HG03045 (cell line): ENCODE results near the gene MAML3.

ENCODE experiments used
- ATAC-seq: cut with Tn5 transposase; IDR thresholded peaks from one replicate; pipeline ENCODE4 v1.9.1; 2021; ENCODE audit warnings: mild to moderate bottlenecking, moderate library complexity; ENCODE audit not compliant: unreplicated experiment

Gene MAML3

DNA sequence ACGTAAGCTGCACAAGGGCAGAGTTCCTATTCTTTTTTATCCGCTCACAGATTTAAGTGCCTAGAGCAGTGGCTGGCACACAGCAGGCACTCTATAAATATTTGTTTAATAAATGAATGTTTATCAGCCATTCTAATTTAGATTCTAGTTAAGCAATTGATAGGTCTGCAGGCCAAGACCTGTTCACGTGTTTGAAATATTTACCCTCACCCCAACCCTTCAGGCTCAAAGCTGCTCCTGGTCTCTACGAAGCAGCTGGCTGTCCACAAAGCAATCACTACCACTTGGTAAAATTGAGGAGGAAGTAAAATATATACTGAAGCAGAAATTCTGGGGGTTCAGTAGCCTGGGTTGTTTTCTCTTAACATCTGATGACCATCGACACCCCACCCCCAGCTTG, 330.2 kb downstream of the MAML3 start:
- no peak for ATAC-seq

GRCh38 chr4:139823345-139823744, 330.6 kb downstream of the MAML3 start:
- no peak for ATAC-seq

DNA sequence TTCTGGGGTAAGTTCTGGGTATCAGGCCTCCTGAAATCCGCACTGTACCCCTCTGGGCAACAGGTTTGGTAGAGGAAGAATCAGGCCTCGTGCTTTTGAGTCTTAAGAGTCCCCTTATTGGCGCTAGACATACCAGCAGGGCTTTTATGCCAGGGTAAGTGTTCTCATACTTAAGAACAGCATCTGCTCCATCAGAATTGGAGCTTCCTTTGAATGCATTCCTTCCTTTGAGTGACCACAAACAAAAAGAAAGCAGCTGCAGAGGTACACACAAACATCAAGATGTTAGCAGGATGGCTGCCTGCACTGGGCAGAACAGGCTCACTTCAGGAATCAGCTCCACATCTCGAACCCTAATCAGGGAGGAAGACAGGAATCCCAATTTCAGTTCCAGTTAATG, 331.6 kb downstream of the MAML3 start:
- no peak for ATAC-seq

GRCh38 chr4:139819082-139819481, 334.9 kb downstream of the MAML3 start:
- no peak for ATAC-seq

GRCh38 chr4:139817657-139818452, 336.1 kb downstream of the MAML3 start:
- no peak for ATAC-seq

GRCh38 chr4:139816856-139817255, 337.1 kb downstream of the MAML3 start:
- ATAC-seq, result no peak

DNA sequence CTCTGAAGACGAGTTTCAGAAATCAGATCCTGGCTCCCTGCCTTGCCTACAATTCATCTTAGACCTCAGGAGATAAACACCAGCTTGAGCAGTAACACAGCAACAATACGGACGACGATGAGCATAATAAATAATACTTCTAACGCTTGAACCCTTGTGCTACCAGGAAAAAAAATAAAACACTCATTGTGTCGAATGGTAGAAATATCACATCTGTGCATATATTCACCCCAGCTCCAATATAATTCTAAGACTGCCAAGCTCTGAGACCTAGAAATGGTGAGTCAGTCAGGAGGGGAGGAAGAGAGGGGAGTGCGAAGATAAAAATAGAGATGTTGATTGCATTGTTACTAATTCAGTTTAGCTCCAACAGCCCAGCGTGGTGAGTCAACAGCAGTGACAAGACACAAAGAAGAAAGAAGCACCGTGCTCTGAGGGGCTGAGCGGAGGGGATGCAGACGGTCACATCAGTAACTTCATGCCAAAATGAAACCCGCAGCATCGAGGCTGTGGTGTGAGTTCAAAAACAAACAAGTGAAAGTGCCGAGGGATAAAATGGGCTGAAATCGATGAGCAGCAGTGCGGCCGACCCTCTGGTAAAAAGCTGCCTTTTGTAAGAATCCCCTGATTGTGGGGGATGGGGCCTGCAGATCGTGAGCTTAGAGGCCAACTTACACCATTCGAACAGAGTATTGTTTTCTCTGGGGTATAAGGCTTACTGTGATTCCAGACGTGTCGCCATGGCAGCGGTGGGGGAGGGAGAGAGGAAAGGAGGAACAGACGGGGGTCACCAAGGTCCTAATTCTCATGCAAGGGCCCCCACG, 338.0 kb downstream of the MAML3 start:
- ATAC-seq, result no peak

DNA sequence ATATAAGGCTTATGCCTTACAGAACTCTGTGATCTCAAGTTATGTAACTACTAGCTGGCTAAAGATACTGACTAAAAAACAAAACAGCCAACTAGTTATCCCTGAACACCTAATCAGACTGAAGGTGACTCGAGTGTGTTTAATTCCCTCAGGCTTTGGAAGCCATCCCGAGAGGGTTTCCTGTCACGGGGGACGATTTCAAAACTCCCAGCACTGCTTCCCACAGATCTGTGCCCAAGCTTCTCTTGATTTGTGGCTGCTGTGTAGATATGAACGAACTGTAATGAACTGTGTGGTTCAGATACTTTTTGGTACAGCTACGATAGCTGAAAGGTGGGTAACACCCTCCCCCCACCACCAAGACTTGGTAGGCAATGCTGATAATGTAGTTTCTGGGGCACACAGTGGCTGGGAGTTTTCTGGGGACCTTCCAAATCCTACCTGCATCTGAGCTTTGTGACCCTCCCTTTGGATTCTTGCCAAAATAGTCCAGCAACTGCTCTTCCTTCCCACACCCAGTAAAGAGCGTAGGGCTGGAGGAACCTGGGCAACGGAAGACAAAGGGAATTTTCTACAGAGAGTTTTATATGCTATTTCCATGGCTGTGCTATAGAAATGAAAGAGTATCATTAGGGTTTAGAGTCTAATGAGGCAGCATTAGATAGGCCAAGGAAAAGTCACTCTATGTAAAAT, 339.5 kb downstream of the MAML3 start:
- ATAC-seq, result no peak

- no peak for ATAC-seq
These were observed 340.1 kb downstream of the MAML3 start for GRCh38 chr4:139813881-139814280.

GRCh38 chr4:139810710-139811109, 343.3 kb downstream of the MAML3 start:
- no peak for ATAC-seq

DNA sequence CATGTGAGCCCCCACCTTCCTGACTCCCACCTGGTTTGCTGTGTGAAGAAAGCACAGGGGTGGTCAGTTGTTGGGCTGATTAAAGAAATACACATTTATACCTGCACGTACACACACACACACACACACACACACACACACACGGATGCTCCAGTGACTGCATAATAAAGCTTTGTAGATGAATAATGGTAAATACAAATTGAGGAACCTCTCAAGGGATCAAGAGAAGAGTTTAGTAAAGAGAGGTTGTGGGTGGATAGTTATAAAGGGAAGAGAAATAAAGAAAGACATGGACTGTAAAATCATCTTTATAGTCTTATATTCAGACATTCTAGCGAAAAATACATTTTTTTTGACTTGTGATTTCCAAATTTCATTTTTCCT, 344.2 kb downstream of the MAML3 start:
- no peak for ATAC-seq

DNA sequence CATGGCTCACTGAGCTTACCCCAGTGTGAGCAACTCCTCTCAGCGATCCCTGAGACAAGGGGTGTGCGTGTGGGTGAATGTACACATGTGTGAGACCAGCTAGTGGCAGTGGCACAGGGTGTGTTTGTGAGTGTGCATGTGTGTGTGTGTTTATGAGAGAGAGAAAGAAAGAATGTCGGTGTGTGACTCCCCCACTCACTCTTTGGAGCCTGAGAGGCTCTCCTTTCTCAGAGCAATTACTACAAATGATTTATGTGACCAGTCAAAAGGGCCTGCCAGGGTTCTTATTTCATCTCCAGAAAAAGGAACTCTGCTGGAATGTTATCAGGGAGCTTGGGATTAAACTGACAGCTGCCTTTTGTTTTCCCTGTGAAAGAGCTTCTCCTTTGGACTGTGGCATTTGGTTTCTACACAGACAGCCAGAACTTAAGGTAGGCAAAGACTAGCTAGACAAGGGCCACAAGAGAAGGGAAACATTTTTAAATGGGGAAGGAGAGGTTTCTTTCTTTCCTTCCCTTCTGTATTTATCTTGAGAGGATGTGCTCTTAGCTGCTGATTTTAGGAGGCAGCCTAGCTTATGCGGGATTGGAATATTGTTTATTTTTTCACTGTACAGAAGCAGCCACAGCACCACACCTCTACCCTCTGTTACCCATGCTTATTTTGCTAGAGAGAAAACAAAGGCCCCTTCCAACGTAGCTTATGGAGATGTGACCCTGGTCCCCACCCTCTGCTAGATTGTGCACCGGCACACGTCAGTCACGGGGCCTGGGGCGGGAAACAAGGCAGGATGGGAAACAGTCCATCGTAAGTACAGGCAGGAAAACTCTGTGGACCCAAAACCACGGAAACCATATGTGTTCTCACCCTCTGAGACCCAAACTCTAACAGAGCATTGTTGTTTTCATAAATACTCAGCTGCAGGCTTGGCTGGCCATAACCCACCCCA, 344.9 kb downstream of the MAML3 start:
- no peak for ATAC-seq

GRCh38 chr4:139808381-139808807, 345.6 kb downstream of the MAML3 start:
- ATAC-seq, result no peak

- no peak for ATAC-seq
These were observed 346.5 kb downstream of the MAML3 start for GRCh38 chr4:139807483-139807882.

DNA sequence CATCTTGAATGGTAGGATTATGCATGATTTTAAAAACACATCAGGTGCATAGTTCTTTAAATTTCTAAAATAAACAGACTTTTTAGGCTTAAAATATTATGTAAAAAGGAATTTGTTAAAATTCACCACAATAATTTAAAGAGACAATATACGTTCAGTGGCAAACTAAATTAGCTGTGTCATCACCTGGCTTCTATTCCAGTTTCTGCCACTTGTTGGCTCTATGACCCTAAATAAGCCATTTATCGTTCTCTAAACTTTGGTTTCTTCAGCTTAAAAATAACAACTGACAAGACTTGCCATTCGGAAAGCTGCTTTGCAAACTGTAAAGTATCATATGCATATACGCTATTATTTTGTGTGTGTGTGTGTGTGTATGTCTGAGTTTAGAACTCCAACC, 347.1 kb downstream of the MAML3 start:
- ATAC-seq, result no peak

DNA sequence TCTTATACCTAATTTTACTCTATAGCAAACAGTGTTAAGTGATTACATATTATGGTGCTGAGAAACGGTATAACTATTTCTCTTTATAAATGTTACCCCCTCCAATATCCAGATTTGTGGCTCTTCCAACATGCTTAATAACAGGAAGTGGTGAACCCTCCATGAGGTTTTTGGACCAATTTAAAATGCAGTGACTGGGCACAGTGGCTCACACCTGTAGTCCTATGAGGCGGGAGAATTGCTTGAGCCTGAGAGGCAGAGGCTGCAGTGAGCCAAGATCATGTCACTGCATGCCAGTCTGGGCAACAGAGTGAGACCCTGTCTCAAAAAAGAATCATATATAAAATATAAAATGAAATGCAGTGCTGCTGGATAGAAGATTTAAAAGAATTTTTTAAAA, 351.1 kb downstream of the MAML3 start:
- ATAC-seq, result no peak

GRCh38 chr4:139802488-139802887, 351.5 kb downstream of the MAML3 start:
- ATAC-seq, result no peak

GRCh38 chr4:139801895-139802294, 352.1 kb downstream of the MAML3 start:
- ATAC-seq, result no peak

GRCh38 chr4:139800082-139800481, 353.9 kb downstream of the MAML3 start:
- no peak for ATAC-seq

GRCh38 chr4:139799615-139800014, 354.4 kb downstream of the MAML3 start:
- ATAC-seq, result no peak
